Stimulated activated CD8-positive, alpha-beta memory T cell treated with anti-CD3 and anti-CD28 coated beads, Interleukin-2, amount 100 ng/mL, for 1 hour (primary cell): ENCODE data around the gene RPP38.

Experiments
- DNase-seq, 2 donors: peaks; one replicate each; pipeline ENCODE4 v3.0.0-alpha.2; 2020; ENCODE audit warnings: low read depth in 2 of 2

The RPP38 gene

GRCh38 chr10:15097011-15097812 lies at the start of gene RPP38:
Gene RPP38, plus strand, starts transcription at chr10:15097355. Its CDS starts 5,960 bp downstream, at chr10:15103315.
- peak; percentile 88 to 93 for DNase-seq

GRCh38 chr10:15049533-15049932 lies 47.6 kb upstream of the RPP38 start:
- no peak for DNase-seq

- DNase-seq, result no peak
Observed at GRCh38 chr10:15052121-15052520, 45.0 kb upstream of the RPP38 start.

- DNase-seq, result no peak
Observed at GRCh38 chr10:15053061-15053460, 44.1 kb upstream of the RPP38 start.

- DNase-seq, result no peak
Observed at GRCh38 chr10:15058689-15059088, 38.5 kb upstream of the RPP38 start.

- DNase-seq, result no peak
Observed at GRCh38 chr10:15059914-15060313, 37.2 kb upstream of the RPP38 start.

- DNase-seq, result no peak
Observed at GRCh38 chr10:15060638-15061037, 36.5 kb upstream of the RPP38 start.

GRCh38 chr10:15067154-15067553 lies 30.0 kb upstream of the RPP38 start:
- DNase-seq, result no peak

- no peak for DNase-seq
Observed at GRCh38 chr10:15068802-15069201, 28.4 kb upstream of the RPP38 start.

GRCh38 chr10:15069230-15069629 lies 27.9 kb upstream of the RPP38 start:
- DNase-seq, result no peak

- DNase-seq, result no peak
Observed at GRCh38 chr10:15072358-15072757, 24.8 kb upstream of the RPP38 start.

- DNase-seq, result no peak
Observed at GRCh38 chr10:15075421-15075820, 21.7 kb upstream of the RPP38 start.

- DNase-seq, result no peak
Observed at GRCh38 chr10:15083674-15084501, 13.3 kb upstream of the RPP38 start.

GRCh38 chr10:15084502-15084922 lies 12.6 kb upstream of the RPP38 start:
- DNase-seq, result no peak

- DNase-seq, result peak; percentile 53 to 59
Observed at GRCh38 chr10:15088428-15089261, 8.5 kb upstream of the RPP38 start, which contains the start of gene ACBD7. Gene ACBD7, minus strand, starts transcription at chr10:15088776. Its CDS starts 48 bp downstream, at chr10:15088728.

GRCh38 chr10:15091418-15091817 lies 5.7 kb upstream of the RPP38 start:
- no peak for DNase-seq

- DNase-seq, result no peak
Observed at GRCh38 chr10:15092855-15093408, 4.2 kb upstream of the RPP38 start.

GRCh38 chr10:15096661-15097010 lies 519 bp upstream of the RPP38 start:
- DNase-seq, result no peak

GRCh38 chr10:15099886-15100285 lies 2.7 kb downstream of the RPP38 start:
- DNase-seq, result no peak

- no peak for DNase-seq
Observed at GRCh38 chr10:15103513-15103912, 6.4 kb downstream of the RPP38 start.

GRCh38 chr10:15106352-15107013 lies 9.3 kb downstream of the RPP38 start:
- peak; percentile 34 to 47 for DNase-seq
